Panc1 (cell line): Measurements from ENCODE around the gene PDHB. TPM values are rescaled to one million over a fixed set of nuclear protein-coding genes. Genes with fewer than 3 reads are reported as not detected.

Experiments used
- ATAC-seq: fragments of 200-7000 bp; cut with Tn5 transposase; 2 replicates; pipeline ENCODE4 v1.9.1; 2020; ENCODE audit warnings: mild to moderate bottlenecking, moderate library complexity
- BruUV-seq: library from RNA; stranded (reverse); fragments of 400-500 nt; replicated peaks from 2 replicates; lab custom pipeline; 2021; lab: Mats Ljungman, UMichigan
- CTCF ChIA-PET: fragments of 300-600 bp; sonication (Branson Sonifier 250); formaldehyde crosslinking; loops from one replicate; lab custom pipeline; 2022; ENCODE audit warnings: antibody characterized with exemption; lab: Charles Lee
- POLR2A ChIA-PET: fragments of 300-600 bp; sonication (Branson Sonifier 250); formaldehyde crosslinking; loops from one replicate; lab custom pipeline; 2022; ENCODE audit warnings: antibody characterized with exemption; lab: Charles Lee
- DNase-seq: peaks from one replicate; pipeline ENCODE4 v3.0.0-alpha.2; 2010; ENCODE audit warnings: low read depth, low spot score
- H3K27ac ChIP-seq: 2 replicates; pipeline ENCODE4 v1.5.1; 2011; ENCODE audit warnings: mild to moderate bottlenecking, low read length, inconsistent platforms
- H3K27me3 ChIP-seq: fragments of 200-500 bp; sonication (Bioruptor generic); 2 replicates; pipeline ENCODE4 v1.6.0; 2014; ENCODE audit warnings: low read length, inconsistent platforms; ENCODE audit not compliant: control insufficient read depth, insufficient read depth
- H3K36me3 ChIP-seq: fragments of 200-500 bp; sonication (Bioruptor generic); 2 replicates; pipeline ENCODE4 v1.5.1; 2014; ENCODE audit warnings: inconsistent platforms, mild to moderate bottlenecking, low read length, moderate library complexity; ENCODE audit not compliant: control insufficient read depth, insufficient read depth
- H3K4me1 ChIP-seq: 2 replicates; pipeline ENCODE4 v1.5.1; 2011; ENCODE audit warnings: inconsistent platforms, mild to moderate bottlenecking, low read length, moderate library complexity; ENCODE audit not compliant: control insufficient read depth, insufficient read depth
- H3K4me3 ChIP-seq, 2 experiments: 2 replicates each; pipeline ENCODE4 v1.5.1; 2011 to 2012; ENCODE audit warnings: low read depth in 2 of 2, low read length in 2 of 2, mild to moderate bottlenecking in 2 of 2, inconsistent platforms in 1 of 2, moderate library complexity in 1 of 2
- H3K9me3 ChIP-seq: fragments of 200-500 bp; sonication (Bioruptor generic); 2 replicates; pipeline ENCODE4 v1.5.1; 2014; ENCODE audit warnings: low read depth, mild to moderate bottlenecking, inconsistent platforms, low read length, moderate library complexity; ENCODE audit not compliant: control insufficient read depth, insufficient read depth
- CTCF ChIP-seq: fragments of 450-650 bp; IDR thresholded peaks from 2 replicates; pipeline ENCODE4 v1.5.1; 2017; ENCODE audit warnings: mild to moderate bottlenecking
- POLR2AphosphoS5 ChIP-seq: IDR thresholded peaks from 2 replicates; pipeline ENCODE4 v1.6.1; 2012; ENCODE audit warnings: mild to moderate bottlenecking, low read depth, low read length, moderate library complexity
- SIN3A ChIP-seq: IDR thresholded peaks from 2 replicates; pipeline ENCODE4 v1.6.1; 2012; ENCODE audit warnings: low read depth, mild to moderate bottlenecking, low read length, moderate library complexity, borderline replicate concordance; ENCODE audit not compliant: insufficient read depth
- TCF7L2 ChIP-seq: IDR thresholded peaks from 2 replicates; pipeline ENCODE4 v1.6.1; 2011; ENCODE audit warnings: mild to moderate bottlenecking, low read depth, low read length, inconsistent platforms
- in situ Hi-C: cut with HindIII; loops from 2 replicates; pipeline ENCODE4 v1.10.0; 2016; ENCODE audit warnings: low sequenced_read_pairs, low pct_unique_long_range_greater_than_20kb
- intact Hi-C: fragments of 100-400 bp; cut with micrococcal nuclease; formaldehyde crosslinking; loops from one replicate; pipeline ENCODE4 v1.10.0; 2022; ENCODE audit not compliant: unreplicated experiment
- total RNA-seq: library from RNA; stranded (reverse); gene quantifications from one replicate; pipeline ENCODE4 v1.2.1, GENCODE V29; 2021; ENCODE audit not compliant: unreplicated experiment
- TF ChIP-seq, protein P1 (sequence below), 2 experiments: IDR thresholded peaks; 2 replicates each; pipeline ENCODE4 v1.6.1; 2011 to 2012; ENCODE audit warnings: low read depth in 2 of 2, control low read depth in 1 of 2, low read length in 1 of 2, mild to moderate bottlenecking in 1 of 2, moderate library complexity in 1 of 2; ENCODE audit not compliant: insufficient read depth in 1 of 2

PDHB gene
- total RNA-seq, 1 experiment from 2014 or later, result 66.6 TPM

GRCh38 chr3:58466899-58467563 is 33.4 kb upstream of the PDHB start:
- H3K9me3 ChIP-seq, result no peaks in the 10 kb centered on the region
- no peaks in the 10 kb centered on the region for H3K36me3 ChIP-seq
- no peak overlapping the region for H3K4me3 ChIP-seq
- POLR2A ChIA-PET, result no interaction called here
- no TSS peak for BruUV-seq
- TF ChIP-seq SIN3A (no peak), TCF7L2 (no peak), CTCF (no peak), POLR2AphosphoS5 (no peak)
- TF ChIP-seq, protein P1, sequence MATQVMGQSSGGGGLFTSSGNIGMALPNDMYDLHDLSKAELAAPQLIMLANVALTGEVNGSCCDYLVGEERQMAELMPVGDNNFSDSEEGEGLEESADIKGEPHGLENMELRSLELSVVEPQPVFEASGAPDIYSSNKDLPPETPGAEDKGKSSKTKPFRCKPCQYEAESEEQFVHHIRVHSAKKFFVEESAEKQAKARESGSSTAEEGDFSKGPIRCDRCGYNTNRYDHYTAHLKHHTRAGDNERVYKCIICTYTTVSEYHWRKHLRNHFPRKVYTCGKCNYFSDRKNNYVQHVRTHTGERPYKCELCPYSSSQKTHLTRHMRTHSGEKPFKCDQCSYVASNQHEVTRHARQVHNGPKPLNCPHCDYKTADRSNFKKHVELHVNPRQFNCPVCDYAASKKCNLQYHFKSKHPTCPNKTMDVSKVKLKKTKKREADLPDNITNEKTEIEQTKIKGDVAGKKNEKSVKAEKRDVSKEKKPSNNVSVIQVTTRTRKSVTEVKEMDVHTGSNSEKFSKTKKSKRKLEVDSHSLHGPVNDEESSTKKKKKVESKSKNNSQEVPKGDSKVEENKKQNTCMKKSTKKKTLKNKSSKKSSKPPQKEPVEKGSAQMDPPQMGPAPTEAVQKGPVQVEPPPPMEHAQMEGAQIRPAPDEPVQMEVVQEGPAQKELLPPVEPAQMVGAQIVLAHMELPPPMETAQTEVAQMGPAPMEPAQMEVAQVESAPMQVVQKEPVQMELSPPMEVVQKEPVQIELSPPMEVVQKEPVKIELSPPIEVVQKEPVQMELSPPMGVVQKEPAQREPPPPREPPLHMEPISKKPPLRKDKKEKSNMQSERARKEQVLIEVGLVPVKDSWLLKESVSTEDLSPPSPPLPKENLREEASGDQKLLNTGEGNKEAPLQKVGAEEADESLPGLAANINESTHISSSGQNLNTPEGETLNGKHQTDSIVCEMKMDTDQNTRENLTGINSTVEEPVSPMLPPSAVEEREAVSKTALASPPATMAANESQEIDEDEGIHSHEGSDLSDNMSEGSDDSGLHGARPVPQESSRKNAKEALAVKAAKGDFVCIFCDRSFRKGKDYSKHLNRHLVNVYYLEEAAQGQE (IDR thresholded peaks at IDR 0.05; ENCODE audit: insufficient read depth in 1 of 2, low read depth in 2 of 2, low read length in 1 of 2), result no peak
- intact Hi-C loops, result no loop called here
- peaks cover 26% of the 10 kb centered on the region for H3K4me1 ChIP-seq
- ATAC-seq (no peak), DNase-seq (no peak)
- no peaks in the 10 kb centered on the region for H3K27me3 ChIP-seq
- CTCF ChIA-PET, result no interaction called here
- peak overlapping the region; percentile 77; the same call in 1 of the 2 replicates for H3K27ac ChIP-seq
- in situ Hi-C loops, result no loop called here

DNA sequence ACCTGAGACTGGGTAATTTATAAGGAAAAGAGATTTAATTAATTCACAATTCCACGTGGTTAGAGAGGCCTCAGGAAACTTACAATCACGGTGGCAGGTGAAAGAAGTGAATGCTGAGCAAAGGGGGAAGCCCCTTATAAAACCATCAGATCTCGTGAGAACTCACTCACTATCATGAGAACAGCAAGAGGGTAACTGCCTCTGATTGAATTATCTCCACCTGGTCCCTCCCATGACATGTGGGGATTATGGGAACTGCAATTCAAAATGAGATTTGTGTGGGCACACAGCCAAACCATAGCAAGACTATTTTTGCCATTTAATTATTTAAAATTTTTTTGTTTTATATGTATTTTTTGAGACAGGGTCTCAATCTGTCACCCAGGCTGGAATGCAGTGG is 31.2 kb upstream of the PDHB start:
- no peak overlapping the region; the same call in 1 of the 2 replicates for H3K27ac ChIP-seq
- ATAC-seq, result no peak

More for the DNA sequence above, 31.2 kb upstream of the PDHB start:
- POLR2A ChIA-PET, result no interaction called here
- no peak for TF ChIP-seq POLR2AphosphoS5
- TF ChIP-seq CTCF, result no peak
- in situ Hi-C loops, result no loop called here
- H3K9me3 ChIP-seq, result no peaks in the 10 kb centered on the region
- no peaks in the 10 kb centered on the region for H3K27me3 ChIP-seq
- CTCF ChIA-PET, result no interaction called here
- intact Hi-C loops, result no loop called here
- DNase-seq, result no peak
- BruUV-seq, result no TSS peak
- H3K36me3 ChIP-seq, result no peaks in the 10 kb centered on the region
- H3K4me3 ChIP-seq, result no peak overlapping the region
- H3K4me1 ChIP-seq, result peaks cover 10% of the 10 kb centered on the region
